Epithelial cell of esophagus (primary cell): ENCODE measurements around the gene HES3.
A peak's percentile ranks its signal among the peaks of the same experiment; 100 is the strongest.

ENCODE experiments used
- DNase-seq: peaks from one replicate; pipeline ENCODE4 v3.0.0; 2010; ENCODE audit warnings: low read depth
- H3K4me3 ChIP-seq: 2 replicates; pipeline ENCODE4 v1.5.1; 2011; ENCODE audit warnings: mild to moderate bottlenecking, low read length, control low read depth
- CTCF ChIP-seq: IDR thresholded peaks from 2 replicates; pipeline ENCODE4 v1.5.1; 2011; ENCODE audit warnings: low read depth, mild to moderate bottlenecking, low read length, control low read depth, inconsistent platforms; ENCODE audit not compliant: insufficient read depth; ENCODE audit errors: missing control alignments

The HES3 gene

GRCh38 chr1:6267686-6268322 lies 23.8 kb downstream of the HES3 start:
- H3K4me3 ChIP-seq: no peak overlapping the region
- no peak for TF ChIP-seq CTCF
- peak; percentile 81 for DNase-seq

- H3K4me3 ChIP-seq: no peak overlapping the region
- DNase-seq: no peak
- TF ChIP-seq CTCF: no peak
Observed at GRCh38 chr1:6268415-6268814, 24.4 kb downstream of the HES3 start.

GRCh38 chr1:6269296-6269695 lies 25.3 kb downstream of the HES3 start:
- no peak overlapping the region for H3K4me3 ChIP-seq
- no peak for TF ChIP-seq CTCF
- DNase-seq: no peak

DNA sequence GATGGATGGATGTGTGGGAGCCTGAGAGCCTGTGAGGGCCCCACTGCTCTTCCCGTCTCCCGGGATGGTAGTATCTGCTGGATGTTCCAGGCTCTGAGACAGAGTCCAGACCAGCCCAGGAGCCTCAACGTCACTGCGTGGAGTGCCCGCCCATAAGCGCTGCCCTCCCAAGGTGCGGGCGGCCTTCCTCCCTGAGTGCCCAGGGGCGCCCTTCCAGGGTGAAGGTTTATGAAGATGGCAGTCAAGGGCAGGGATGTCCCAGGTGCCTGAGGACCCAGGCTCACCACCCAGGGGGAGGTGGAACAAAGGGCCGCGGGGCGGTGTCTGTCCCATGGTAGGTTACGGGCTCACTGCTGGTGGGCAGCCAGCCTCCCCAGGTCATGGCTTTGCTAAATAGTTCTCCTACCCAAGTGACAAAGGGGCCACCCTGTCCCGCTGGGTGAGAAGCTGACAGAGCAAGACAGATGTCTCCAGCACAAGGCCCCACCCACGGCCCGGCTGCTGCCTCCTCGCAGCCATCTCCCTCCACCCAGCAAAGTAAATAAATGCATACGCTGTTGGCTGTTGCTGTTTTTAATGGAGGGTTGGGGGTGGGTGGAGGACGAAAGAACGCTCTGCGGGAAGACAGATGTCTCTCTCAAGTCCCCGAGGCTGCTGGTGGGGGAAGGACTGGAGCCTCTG lies 25.9 kb downstream of the HES3 start:
- no peak overlapping the region for H3K4me3 ChIP-seq
- no peak for DNase-seq
- no peak for TF ChIP-seq CTCF

GRCh38 chr1:6270401-6270800 lies 26.4 kb downstream of the HES3 start:
- DNase-seq: no peak
- H3K4me3 ChIP-seq: no peak overlapping the region
- no peak for TF ChIP-seq CTCF

- H3K4me3 ChIP-seq: no peak overlapping the region
- TF ChIP-seq CTCF: no peak
- DNase-seq: no peak
Observed at GRCh38 chr1:6271006-6271405, 27.0 kb downstream of the HES3 start.

- TF ChIP-seq CTCF: no peak
- no peak overlapping the region for H3K4me3 ChIP-seq
- no peak for DNase-seq
Observed at GRCh38 chr1:6271554-6271953, 27.6 kb downstream of the HES3 start.
